H1 (cell line): ENCODE results near the gene COL5A1. TPM values are rescaled to one million over a fixed set of nuclear protein-coding genes. Genes with fewer than 3 reads are reported as not detected.

Experiments used
- CTCF ChIA-PET: fragments of 300-600 bp; sonication (Branson Sonifier 250); formaldehyde crosslinking; loops from one replicate; lab custom pipeline; 2021; ENCODE audit not compliant: partially characterized antibody; lab: Charles Lee
- POLR2A ChIA-PET: fragments of 300-600 bp; sonication (Branson Sonifier 250); formaldehyde crosslinking; loops from one replicate; lab custom pipeline; 2021; ENCODE audit warnings: inconsistent platforms; ENCODE audit not compliant: partially characterized antibody; lab: Charles Lee
- DNase-seq, 2 experiments: peaks; one replicate each; pipeline versions ENCODE4 v3.0.0 to v3.0.0-alpha.2; 2010 to 2022; ENCODE audit warnings: low spot score in 2 of 2, low read depth in 1 of 2, mixed read lengths in 1 of 2
- FAIRE-seq: peaks from 2 replicates; lab custom pipeline; 2011; peaks lifted over from hg19 to GRCh38; lab: Jason Lieb, UNC
- H2AFZ ChIP-seq: 2 replicates; pipeline ENCODE4 v1.8.1; 2012; ENCODE audit warnings: low read length, inconsistent platforms
- H2AK5ac ChIP-seq: 2 replicates; pipeline ENCODE4 v1.6.1; 2013; ENCODE audit warnings: low read depth, low read length
- H2BK120ac ChIP-seq: replicated peaks from 2 replicates; pipeline ENCODE3; 2013; ENCODE audit warnings: low read depth, low read length, inconsistent platforms
- H2BK12ac ChIP-seq: 2 replicates; pipeline ENCODE4 v1.6.1; 2013; ENCODE audit warnings: low read depth, low read length
- H2BK15ac ChIP-seq: 2 replicates; pipeline ENCODE4 v1.6.1; 2013; ENCODE audit warnings: low read length
- H2BK20ac ChIP-seq: 2 replicates; pipeline ENCODE4 v1.6.1; 2013; ENCODE audit warnings: low read length
- H2BK5ac ChIP-seq: 2 replicates; pipeline ENCODE4 v1.6.1; 2013; ENCODE audit warnings: low read depth, low read length
- H3K14ac ChIP-seq: 2 replicates; pipeline ENCODE4 v1.6.1; 2013; ENCODE audit warnings: inconsistent platforms; ENCODE audit not compliant: insufficient read length
- H3K18ac ChIP-seq: 2 replicates; pipeline ENCODE4 v1.6.1; 2013; ENCODE audit warnings: low read length; ENCODE audit errors: extremely low read depth
- H3K23ac ChIP-seq: 2 replicates; pipeline ENCODE4 v1.6.1; 2013; ENCODE audit warnings: inconsistent platforms; ENCODE audit not compliant: insufficient read length
- H3K23me2 ChIP-seq: 2 replicates; pipeline ENCODE4 v1.6.1; 2013; ENCODE audit warnings: low read depth, low read length
- H3K27ac ChIP-seq: 2 replicates; pipeline ENCODE4 v1.6.1; 2011; ENCODE audit warnings: low read depth, low read length, inconsistent platforms
- H3K27me3 ChIP-seq, 4 experiments: replicated peaks in 1 of 4; 1 replicate in 1 of 4; 2 replicates in 3 of 4; pipeline versions ENCODE4 v1.6.1 to v1.8.1; 2011 to 2013; ENCODE audit warnings: low read length in 3 of 4, mild to moderate bottlenecking in 3 of 4, inconsistent platforms in 2 of 4, mixed read lengths in 2 of 4, moderate library complexity in 1 of 4; ENCODE audit not compliant: control insufficient read depth in 3 of 4, insufficient read depth in 3 of 4; ENCODE audit errors: extremely low read depth in 1 of 4
- H3K36me3 ChIP-seq, 4 experiments: 2 replicates each; pipeline versions ENCODE4 v1.6.1 to v1.8.1; 2011 to 2013; ENCODE audit warnings: mild to moderate bottlenecking in 4 of 4, low read length in 3 of 4, moderate library complexity in 2 of 4, control low read depth in 1 of 4, inconsistent platforms in 1 of 4; ENCODE audit not compliant: insufficient read depth in 4 of 4, control insufficient read depth in 2 of 4
- H3K4ac ChIP-seq: replicated peaks from 2 replicates; pipeline ENCODE3; 2013; ENCODE audit warnings: low read length, low read depth, mixed read lengths, inconsistent platforms; ENCODE audit not compliant: insufficient read length
- H3K4me1 ChIP-seq, 4 experiments: replicated peaks in 1 of 4; 1 replicate in 1 of 4; 2 replicates in 3 of 4; pipeline versions ENCODE4 v1.6.1 to v1.8.1; 2011 to 2013; ENCODE audit warnings: low read length in 3 of 4, inconsistent platforms in 2 of 4, mixed read lengths in 1 of 4; ENCODE audit not compliant: insufficient read depth in 4 of 4, control insufficient read depth in 3 of 4
- H3K4me2 ChIP-seq, 2 experiments: 2 replicates each; pipeline versions ENCODE4 v1.6.1 to v1.8.1; 2011 to 2013; ENCODE audit warnings: low read depth in 2 of 2, low read length in 2 of 2, control low read depth in 1 of 2, inconsistent platforms in 1 of 2, mild to moderate bottlenecking in 1 of 2; ENCODE audit not compliant: insufficient read depth in 1 of 2
- H3K4me3 ChIP-seq, 4 experiments: fragments of 200-600, 300-600 bp in 1 of 4; sonication (generic), shearing (Covaris generic), sonication (Bioruptor Twin) in 1 of 4; 2 replicates each; pipeline versions ENCODE4 v1.5.1 to v1.8.1; 2011 to 2016; ENCODE audit warnings: low read length in 4 of 4, low read depth in 3 of 4, control low read depth in 2 of 4, inconsistent platforms in 2 of 4, mild to moderate bottlenecking in 2 of 4, mixed read lengths in 1 of 4, moderate library complexity in 1 of 4; ENCODE audit not compliant: insufficient read depth in 2 of 4; ENCODE audit errors: extremely low read depth in 1 of 4
- H3K56ac ChIP-seq: replicated peaks from 2 replicates; pipeline ENCODE3; 2013; ENCODE audit warnings: low read depth, mild to moderate bottlenecking, mixed read lengths, low read length, inconsistent platforms; ENCODE audit not compliant: insufficient read length
- H3K79me1 ChIP-seq: 2 replicates; pipeline ENCODE4 v1.6.1; 2013; ENCODE audit warnings: low read depth, low read length, control low read depth
- H3K79me2 ChIP-seq, 2 experiments: 2 replicates each; pipeline versions ENCODE4 v1.6.1 to v1.8.1; 2012 to 2013; ENCODE audit warnings: low read length in 2 of 2, mild to moderate bottlenecking in 2 of 2, inconsistent platforms in 1 of 2; ENCODE audit not compliant: insufficient read depth in 2 of 2, control insufficient read depth in 1 of 2
- H3K9ac ChIP-seq, 4 experiments: replicated peaks in 1 of 4; 1 replicate in 1 of 4; 2 replicates in 3 of 4; pipeline versions ENCODE4 v1.6.1 to v1.8.1; 2011 to 2013; ENCODE audit warnings: low read depth in 3 of 4, low read length in 3 of 4, control low read depth in 2 of 4, mild to moderate bottlenecking in 2 of 4, moderate library complexity in 2 of 4, inconsistent platforms in 1 of 4; ENCODE audit errors: extremely low read depth in 1 of 4
- H3K9me3 ChIP-seq, 2 experiments: 2 replicates each; pipeline versions ENCODE4 v1.6.1 to v1.8.1; 2012 to 2013; ENCODE audit warnings: mild to moderate bottlenecking in 2 of 2, moderate library complexity in 2 of 2, control low read depth in 1 of 2, inconsistent platforms in 1 of 2, low read depth in 1 of 2, low read length in 1 of 2, mixed read lengths in 1 of 2; ENCODE audit not compliant: insufficient read depth in 2 of 2
- H4K20me1 ChIP-seq, 2 experiments: replicated peaks in 1 of 2; 2 replicates each; pipeline versions ENCODE3 to v1.8.1; 2011 to 2013; ENCODE audit warnings: inconsistent platforms in 2 of 2, low read length in 2 of 2, mild to moderate bottlenecking in 1 of 2; ENCODE audit not compliant: insufficient read depth in 2 of 2, control insufficient read depth in 1 of 2
- H4K5ac ChIP-seq: 2 replicates; pipeline ENCODE4 v1.6.1; 2013; ENCODE audit warnings: low read length, low read depth, mixed read lengths, inconsistent platforms; ENCODE audit not compliant: insufficient read length
- H4K8ac ChIP-seq: 2 replicates; pipeline ENCODE4 v1.8.0; 2013; ENCODE audit warnings: mild to moderate bottlenecking, moderate library complexity, low read length, inconsistent platforms; ENCODE audit not compliant: insufficient read depth; ENCODE audit errors: extremely low read depth
- H4K91ac ChIP-seq: replicated peaks from 2 replicates; pipeline ENCODE3; 2013; ENCODE audit warnings: low read length, mixed read lengths, inconsistent platforms; ENCODE audit not compliant: insufficient read length
- CBX5 ChIP-seq: fragments of 300-800, 300-1000 bp; sonication (generic); IDR thresholded peaks from 2 replicates; pipeline ENCODE4 v1.7.1; 2016; ENCODE audit warnings: antibody characterized with exemption, low read length, low read depth
- CHD1 ChIP-seq: IDR thresholded peaks from 2 replicates; pipeline ENCODE4 v1.6.1; 2012; ENCODE audit warnings: low read depth, low read length, improper control_type of control experiment
- CREB1 ChIP-seq: IDR thresholded peaks from 2 replicates; pipeline ENCODE4 v1.6.1; 2012; ENCODE audit warnings: inconsistent platforms
- JUND ChIP-seq: IDR thresholded peaks from 2 replicates; pipeline ENCODE4 v1.6.1; 2011; ENCODE audit warnings: mild to moderate bottlenecking, improper control_type of control experiment, low read length
- RXRA ChIP-seq: IDR thresholded peaks from 2 replicates; pipeline ENCODE4 v1.6.1; 2011; ENCODE audit warnings: low read depth, mild to moderate bottlenecking, low read length, moderate library complexity; ENCODE audit not compliant: insufficient read depth
- SP1 ChIP-seq: IDR thresholded peaks from 2 replicates; pipeline ENCODE4 v1.6.1; 2011; ENCODE audit warnings: low read depth, low read length
- SRF ChIP-seq: IDR thresholded peaks from 2 replicates; pipeline ENCODE4 v1.6.1; 2011; ENCODE audit warnings: mild to moderate bottlenecking, low read depth, low read length, moderate library complexity
- YY1 ChIP-seq: IDR thresholded peaks from 2 replicates; pipeline ENCODE4 v1.6.1; 2011; ENCODE audit warnings: low read depth, mild to moderate bottlenecking, low read length
- WGBS, 2 experiments: shearing (Covaris generic) in 1 of 2; methylation state at CpG; one replicate each; pipeline versions ENCODE4 v1.1.6 to v1.1.7; 2013 to 2015; ENCODE audit warnings: low lambda C conversion rate in 2 of 2, mixed read lengths in 2 of 2, inconsistent platforms in 1 of 2, low coverage in 1 of 2, missing lambda C conversion rate in 1 of 2; ENCODE audit not compliant: insufficient replicate concordance in 2 of 2, insufficient coverage in 1 of 2, insufficient read length in 1 of 2; ENCODE audit errors: extremely low coverage in 1 of 2, missing lambda C conversion rate in 1 of 2; 5-methylcytosine and 5-hydroxymethylcytosine counted together
- polyA plus RNA-seq, 7 experiments: library from polyadenylated mRNA; depleted of rRNA in 3 of 7; stranded (reverse) in 5 of 7; unstranded in 2 of 7; fragments of >200 nt in 5 of 7; fragments of 200-250 nt in 2 of 7; gene quantifications; 1 replicate in 5 of 7; 2 replicates in 1 of 7; 4 replicates in 1 of 7; pipeline versions ENCODE4 v1.2.1 to v1.2.3, GENCODE V29; 2011 to 2013; ENCODE audit warnings: missing spikeins in 2 of 7, mixed read lengths in 2 of 7
- total RNA-seq: library from RNA; stranded (reverse); fragmentation: NEBNext Ultra II Directional; extraction: Animal tissue kit (Norgen Biotek cat#: 25700); gene quantifications from 2 replicates; pipeline ENCODE4 v1.2.1, GENCODE V29; 2021

The COL5A1 gene
- total and polyA plus RNA-seq, 2 of the 8 experiments (the other 6 are each of a cell fraction or from before 2014, with no cell fraction given) = 3.8 to 12.0 TPM

DNA sequence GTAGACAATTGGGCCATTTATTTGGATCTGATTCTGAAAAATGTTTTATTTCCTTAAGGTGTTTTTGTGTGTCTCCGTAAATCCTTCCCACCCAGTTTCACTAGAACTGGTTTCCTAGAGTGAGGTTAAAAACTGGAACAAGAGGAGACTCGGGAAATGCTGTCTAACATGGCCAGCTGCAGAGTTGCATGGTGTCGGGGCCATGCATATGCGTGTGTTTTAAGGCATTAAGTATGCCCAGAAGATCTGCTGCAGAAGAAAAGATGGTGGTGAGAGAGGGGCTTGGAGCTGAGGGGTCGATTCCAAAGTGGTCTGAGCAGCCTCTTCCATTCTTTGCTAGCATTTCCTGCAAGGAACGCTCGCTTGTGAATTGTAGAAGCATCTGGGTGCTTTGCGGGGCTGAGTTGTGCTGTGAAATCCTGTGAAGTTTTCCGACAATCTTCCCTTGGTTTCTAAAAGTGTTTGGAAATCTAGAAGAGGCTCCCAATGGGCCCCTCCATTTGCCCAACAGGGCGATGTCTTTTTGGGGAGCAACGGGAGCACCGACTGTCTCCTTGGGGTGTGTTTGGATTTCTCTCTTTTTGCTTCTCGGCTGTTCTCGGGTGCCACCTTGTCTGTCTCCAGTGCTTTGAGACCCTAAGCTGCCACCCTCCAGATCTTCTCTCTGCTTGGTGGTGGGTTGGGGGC, 113.8 kb downstream of the COL5A1 start:
- ChIA-PET POLR2A (no interaction called here), CTCF (interaction anchor here (1.0 to 1.8 kb wide), 5 partner anchors 12 to 297 kb away, joined by 3 to 5 read pairs (median 3); no protein-coding TSS in a partner anchor)
- H3K9me3 ChIP-seq = no peaks in the 10 kb centered on the region; a peak in 1 of 4 replicates
- no peak overlapping the region for H3K56ac ChIP-seq
- no peak overlapping the region for H4K8ac ChIP-seq
- H3K9ac ChIP-seq = no peak overlapping the region
- WGBS, 2 experiments = 84% methylated on average over 14 of the region's 14 CpGs; no CpG with 5 or more reads in 1 of the 2 experiments
- no peak overlapping the region for H2BK12ac ChIP-seq
- no peak overlapping the region for H3K4me2 ChIP-seq
- H4K91ac ChIP-seq = no peak overlapping the region
- H2AFZ ChIP-seq = no peak overlapping the region
- H3K4ac ChIP-seq = no peak overlapping the region
- H2AK5ac ChIP-seq = no peak overlapping the region
- H3K27me3 ChIP-seq = no peaks in the 10 kb centered on the region
- no peak overlapping the region for H3K4me3 ChIP-seq
- H3K79me2 ChIP-seq = no peaks in the 10 kb centered on the region
- H3K36me3 ChIP-seq = no peaks in the 10 kb centered on the region
- no peak overlapping the region for H2BK20ac ChIP-seq
- no peak overlapping the region for H3K18ac ChIP-seq
- no peak overlapping the region for H4K5ac ChIP-seq
- peaks cover 0 to 9% of the 10 kb centered on the region in 2 experiments for H4K20me1 ChIP-seq
- H3K27ac ChIP-seq = no peak overlapping the region
- H3K23ac ChIP-seq = no peak overlapping the region
- no peaks in the 10 kb centered on the region for H3K4me1 ChIP-seq
- no peak for FAIRE-seq
- peaks cover 13% of the 10 kb centered on the region; the same call in 1 of the 2 replicates for H3K23me2 ChIP-seq
- no peak overlapping the region for H2BK5ac ChIP-seq
- no peak overlapping the region for H3K14ac ChIP-seq
- DNase-seq = no peak
- no peaks in the 10 kb centered on the region for H3K79me1 ChIP-seq
- H2BK120ac ChIP-seq = no peak overlapping the region
- no peak overlapping the region for H2BK15ac ChIP-seq
- TF ChIP-seq SP1 = no peak
- TF ChIP-seq CHD1 = no peak
- TF ChIP-seq CREB1 = no peak
- no peak for TF ChIP-seq RXRA
- no peak for TF ChIP-seq CBX5
- no peak for TF ChIP-seq JUND
- no peak for TF ChIP-seq SRF
- no peak for TF ChIP-seq YY1
